NCI-H128 (cell line): ENCODE results near the gene KRTAP2-1.
"Not testable (repeated sequence)": the region's sequence is repeated elsewhere in the genome, so short reads cannot be mapped to it uniquely, and the experiment has no call there.

Experiments used
- DNase-seq: peaks from one replicate; lab custom pipeline; 2025; ENCODE audit not compliant: unreplicated experiment; lab: John Stamatoyannopoulos, UW

The KRTAP2-1 gene

DNA sequence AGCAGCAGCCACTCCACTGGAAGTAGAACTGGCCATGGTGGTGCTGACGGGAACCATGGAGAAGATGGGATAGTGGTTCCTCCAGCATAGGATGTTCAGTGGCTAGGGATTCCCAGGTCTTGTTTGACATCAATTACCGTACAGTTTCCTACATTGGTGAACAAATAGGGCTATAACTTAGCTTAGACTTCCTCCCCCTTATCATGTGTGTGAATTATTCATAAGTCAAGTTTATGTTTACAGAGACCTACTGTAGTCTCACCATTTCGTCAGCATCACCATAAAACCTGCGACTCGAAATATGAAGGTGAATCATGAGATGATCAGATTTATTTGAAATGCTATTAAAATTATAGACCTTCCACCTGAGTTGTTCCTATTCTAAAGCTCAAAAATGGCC, 11.6 kb upstream of the KRTAP2-1 start:
- DNase-seq: no peak

DNA sequence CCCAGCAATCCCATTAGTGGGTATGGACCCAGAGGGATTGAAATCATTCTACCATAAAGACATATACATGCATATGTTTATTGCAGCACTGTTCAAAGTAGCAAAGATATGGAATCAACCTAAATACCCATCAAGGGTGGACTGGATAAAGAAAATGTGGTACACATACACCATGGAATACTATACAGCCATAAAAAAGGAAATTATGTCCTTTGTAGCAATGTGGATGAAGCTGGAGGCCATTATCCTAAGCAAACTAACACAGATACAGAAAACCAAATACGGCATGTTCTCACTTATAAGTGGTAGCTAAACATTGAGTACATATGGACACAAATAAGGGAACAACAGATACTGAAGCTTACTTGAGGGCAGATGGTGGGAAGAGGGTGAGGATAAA, 10.4 kb upstream of the KRTAP2-1 start:
- no peak for DNase-seq

DNA sequence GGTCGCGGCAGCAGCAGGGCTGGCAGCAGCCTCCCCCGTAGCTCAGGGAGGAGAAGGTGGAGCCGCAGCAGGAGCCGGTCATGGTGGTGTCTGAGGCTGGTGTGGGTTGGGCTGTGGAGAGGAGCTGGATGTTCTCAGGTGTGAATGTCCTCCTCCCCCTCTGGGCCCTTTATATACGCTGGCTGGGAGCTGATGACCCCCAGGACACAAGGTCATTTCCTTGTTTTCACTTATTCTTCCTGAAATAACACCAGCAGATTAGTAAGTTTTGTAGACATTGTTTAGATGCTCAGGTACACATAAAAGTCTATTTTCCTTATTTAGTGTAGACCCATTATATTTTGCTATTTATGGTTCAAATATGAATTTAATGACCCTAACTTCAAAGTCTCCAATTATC, 8.0 kb upstream of the KRTAP2-1 start, which contains the start of gene KRTAP2-2:
Gene KRTAP2-2 (minus strand): TSS at position 101 of the 400 bp plus-strand sequence. CDS start 19 bp downstream, at position 82.
- not testable (repeated sequence) for DNase-seq

DNA sequence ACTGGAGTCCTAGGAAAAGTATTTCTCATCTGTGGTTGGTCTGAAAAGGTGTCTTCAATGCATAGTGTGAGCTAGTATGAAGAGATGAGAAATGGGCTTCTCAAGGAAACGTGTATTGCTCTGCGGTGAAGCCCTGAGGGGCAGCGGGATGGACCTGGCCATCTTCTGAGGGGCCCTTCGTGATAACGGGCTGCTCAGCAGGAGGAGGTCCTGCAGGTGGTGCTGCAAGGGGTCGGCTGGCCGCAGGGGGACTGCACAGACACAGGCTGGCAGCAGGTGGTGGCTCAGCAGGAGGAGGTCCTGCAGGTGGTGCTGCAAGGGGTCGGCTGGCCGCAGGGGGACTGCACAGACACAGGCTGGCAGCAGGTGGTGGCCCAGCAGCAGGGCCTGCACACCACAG, 7.4 kb upstream of the KRTAP2-1 start:
- not testable (repeated sequence) for DNase-seq

DNA sequence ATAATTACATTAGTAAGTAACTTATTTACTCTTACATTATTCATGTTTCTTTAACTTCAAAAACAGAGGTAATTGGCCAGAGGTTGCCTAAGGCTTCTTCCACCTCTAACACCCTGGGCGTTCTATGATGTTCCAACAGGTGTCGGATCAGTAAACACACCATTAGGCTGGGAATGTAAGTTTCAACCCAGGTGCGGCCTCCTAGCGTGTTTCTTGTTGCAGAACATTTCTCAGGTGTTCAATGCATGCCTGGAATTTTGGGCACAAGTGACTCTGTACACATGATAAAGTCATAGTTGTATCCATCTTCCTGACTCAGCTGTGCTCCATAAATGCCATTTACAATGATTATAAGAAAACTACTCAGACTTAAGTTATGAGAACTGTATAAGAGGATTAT, 6.9 kb upstream of the KRTAP2-1 start:
- DNase-seq: no peak

DNA sequence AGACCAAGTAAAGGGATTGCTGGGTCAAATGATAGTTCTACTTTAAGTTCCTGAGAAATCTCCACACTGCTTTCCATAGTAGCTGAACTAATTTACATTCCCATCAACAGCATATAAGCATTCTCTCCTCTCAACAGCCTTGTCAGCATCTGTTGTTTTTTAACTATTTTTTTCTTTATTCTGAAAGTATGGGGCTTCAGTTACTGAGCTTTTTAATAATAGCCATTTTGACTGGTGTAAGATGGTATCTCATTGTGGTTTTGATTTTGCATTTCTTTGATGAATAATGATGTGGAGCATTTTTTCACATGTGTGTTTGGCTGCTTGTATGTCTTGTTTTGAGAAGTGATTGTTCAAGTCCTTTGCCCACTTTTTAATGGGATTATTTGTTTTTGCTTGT, 5.5 kb upstream of the KRTAP2-1 start:
- DNase-seq: no peak

DNA sequence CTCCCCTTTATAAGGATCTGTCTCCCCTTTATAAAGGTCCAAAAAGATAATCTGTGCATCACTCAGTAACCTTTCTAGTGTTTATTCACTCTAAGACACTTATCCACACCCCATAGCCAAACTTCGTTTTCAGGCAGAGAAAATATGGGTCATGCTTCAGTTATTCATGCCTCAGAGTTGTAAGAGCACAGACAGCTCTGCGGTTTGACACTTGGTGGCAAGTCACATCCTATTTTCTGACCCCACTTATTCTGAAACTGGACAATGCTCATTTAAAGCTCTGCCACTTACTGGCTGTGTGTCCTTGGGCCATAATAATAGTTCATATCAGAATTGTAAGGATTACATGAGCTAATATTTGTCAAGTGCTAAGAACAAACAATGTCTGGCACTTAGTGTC, 2.0 kb upstream of the KRTAP2-1 start:
- DNase-seq: no peak

DNA sequence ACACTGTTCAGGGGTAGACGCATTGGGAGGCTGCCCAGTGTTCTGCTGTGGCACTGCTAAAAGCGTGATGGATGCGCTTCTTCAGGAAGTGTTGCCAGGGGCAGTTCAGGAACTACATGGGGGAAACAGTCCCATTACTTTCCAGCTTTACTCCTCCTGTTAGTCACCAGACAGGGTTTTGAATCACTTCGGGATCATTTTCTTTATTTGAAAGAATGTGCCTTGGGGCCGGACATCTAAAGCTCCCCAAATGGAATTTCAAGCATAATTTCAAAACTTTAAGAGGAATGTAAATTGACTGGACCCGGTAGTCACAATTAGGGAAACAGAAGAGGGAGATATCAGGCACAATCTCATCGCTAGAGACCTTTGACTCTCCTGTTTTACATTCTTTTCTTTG, 1.3 kb upstream of the KRTAP2-1 start:
- no peak for DNase-seq

DNA sequence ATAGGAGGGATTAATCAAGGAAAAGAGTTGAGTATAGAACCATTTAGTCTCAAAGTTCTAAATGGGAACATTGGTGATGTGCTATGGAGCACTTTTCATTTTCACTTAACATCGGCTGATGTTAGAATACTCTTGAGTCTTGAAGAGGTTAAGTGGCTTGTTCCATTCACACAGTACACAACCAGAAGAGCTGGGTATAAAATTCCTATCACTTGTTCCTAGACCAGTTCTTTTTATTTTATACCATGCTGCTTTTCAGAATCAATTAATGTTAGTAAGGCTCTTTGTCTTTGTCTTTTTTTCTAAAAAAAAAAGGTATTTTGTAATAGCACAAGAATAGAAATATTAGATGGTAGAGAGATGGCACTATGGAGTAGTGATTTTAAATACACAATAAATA, 4.2 kb downstream of the KRTAP2-1 start:
- no peak for DNase-seq

DNA sequence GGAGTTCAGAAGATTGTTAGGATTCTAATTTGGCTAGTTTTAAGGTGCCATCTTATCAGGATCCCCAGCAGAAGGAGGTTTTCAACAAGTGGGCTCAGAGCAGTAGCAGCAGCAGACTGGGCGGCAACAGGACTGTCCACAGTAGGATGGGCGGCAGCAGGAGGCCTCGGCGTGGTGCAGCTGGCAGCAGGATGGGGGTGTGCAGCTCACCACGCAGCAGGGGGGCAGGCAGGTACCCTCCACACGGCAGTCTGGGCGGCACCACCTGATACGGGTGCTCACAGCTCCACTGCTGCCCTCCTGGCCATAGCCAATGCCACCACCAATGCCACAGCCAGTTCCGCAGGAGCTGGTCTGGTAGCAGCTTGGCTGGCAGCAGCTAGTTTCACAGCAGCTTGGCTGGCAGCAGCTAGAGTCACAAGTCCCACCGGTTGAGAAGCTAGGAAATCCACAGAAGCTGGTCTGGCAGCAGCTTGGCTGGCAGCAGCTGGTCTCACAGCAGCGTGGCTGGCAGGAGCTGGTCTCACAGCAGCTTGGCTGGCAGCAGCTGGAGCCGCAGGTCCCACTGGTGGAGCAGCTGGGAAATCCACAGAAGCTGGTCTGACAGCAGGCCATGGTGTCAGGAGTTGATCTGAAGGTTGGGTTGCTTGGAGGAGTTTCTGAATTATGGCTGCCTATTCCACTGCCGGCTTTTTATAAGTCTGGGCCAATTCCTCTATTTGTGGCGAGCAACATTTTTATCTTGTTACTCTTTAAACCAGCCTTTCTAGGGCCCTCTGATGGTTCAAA, 6.1 kb downstream of the KRTAP2-1 start, which contains the start of gene KRTAP1-1:
Gene KRTAP1-1 (minus strand): TSS at position 668 of the 789 bp plus-strand sequence. CDS start 53 bp downstream, at position 615.
- DNase-seq: not testable (repeated sequence)

DNA sequence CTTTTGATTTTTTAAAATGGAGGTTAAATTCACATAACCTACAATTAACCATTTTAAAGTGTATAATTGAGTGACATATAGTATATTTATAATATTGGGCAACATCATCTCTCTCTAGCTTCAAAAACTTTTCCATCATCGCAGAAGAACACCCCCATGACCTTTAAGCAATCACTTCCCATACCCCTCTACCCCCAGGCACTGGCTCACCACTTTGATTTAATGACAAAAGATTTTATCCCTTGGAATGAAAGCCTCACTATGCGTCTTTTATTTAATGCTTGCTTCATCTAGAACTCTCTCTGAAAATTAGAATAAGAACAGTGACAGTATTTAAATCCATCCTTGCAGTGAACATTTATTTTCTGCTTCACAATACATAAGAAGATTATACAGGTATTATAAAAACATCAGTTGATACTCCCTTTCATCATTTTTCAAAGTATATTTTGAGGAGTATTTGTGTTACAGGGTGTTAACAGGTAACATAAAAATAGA, 9.2 kb downstream of the KRTAP2-1 start:
- DNase-seq: no peak

DNA sequence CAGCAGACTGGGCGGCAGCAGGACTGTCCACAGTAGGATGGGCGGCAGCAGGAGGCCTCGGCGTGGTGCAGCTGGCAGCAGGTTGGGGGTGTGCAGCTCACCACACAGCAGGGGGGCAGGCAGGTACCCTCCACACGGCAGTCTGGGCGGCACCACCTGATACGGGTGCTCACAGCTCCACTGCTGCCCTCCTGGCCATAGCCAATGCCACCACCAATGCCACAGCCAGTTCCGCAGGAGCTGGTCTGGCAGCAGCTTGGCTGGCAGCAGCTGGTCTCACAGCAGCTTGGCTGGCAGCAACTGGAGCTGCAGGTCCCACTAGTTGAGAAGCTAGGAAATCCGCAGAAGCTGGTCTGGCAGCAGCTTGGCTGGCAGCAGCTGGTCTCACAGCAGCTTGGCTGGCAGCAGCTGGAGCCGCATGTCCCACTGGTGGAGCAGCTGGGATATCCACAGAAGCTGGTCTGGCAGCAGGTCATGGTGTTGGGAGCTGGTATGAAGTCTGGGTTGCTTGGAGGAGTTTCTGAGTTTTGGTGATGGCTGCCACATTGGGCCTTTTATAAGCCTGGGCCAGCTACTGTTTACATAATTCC, 12.7 kb downstream of the KRTAP2-1 start, which contains the start of gene KRTAP1-3:
Gene KRTAP1-3 (minus strand): TSS at position 529 of the 590 bp plus-strand sequence. CDS start 53 bp downstream, at position 476.
- not testable (repeated sequence) for DNase-seq

DNA sequence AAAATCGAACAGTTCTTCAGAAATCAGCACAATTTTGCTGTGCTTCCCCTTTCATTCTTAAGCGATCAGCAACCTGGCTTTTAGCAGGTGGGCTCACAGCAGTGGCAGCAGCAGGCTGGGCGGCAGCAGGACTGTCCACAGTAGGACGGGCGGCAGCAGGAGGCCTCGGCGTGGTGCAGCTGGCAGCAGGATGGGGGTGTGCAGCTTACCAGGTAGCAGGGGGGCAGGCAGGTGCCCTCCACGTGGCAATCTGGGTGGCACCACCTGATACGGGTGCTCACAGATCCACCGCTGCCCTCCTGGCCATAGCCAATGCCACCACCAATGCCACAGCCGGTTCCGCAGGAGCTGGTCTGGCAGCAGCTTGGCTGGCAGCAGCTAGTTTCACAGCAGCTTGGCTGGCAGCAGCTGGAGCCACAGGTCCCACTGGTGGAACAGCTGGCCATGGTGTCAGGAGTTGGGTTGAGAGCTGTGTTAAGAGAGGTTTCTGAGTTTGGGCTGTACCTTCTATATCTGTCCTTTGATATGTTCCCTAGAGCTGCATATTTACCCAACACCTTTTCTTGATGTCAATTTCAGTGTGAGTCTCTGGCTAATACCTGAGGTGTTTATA, 17.4 kb downstream of the KRTAP2-1 start, which contains the start of gene KRTAP1-4:
Gene KRTAP1-4 (minus strand): TSS at position 563 of the 613 bp plus-strand sequence. CDS start 117 bp downstream, at position 446.
- DNase-seq: no peak

DNA sequence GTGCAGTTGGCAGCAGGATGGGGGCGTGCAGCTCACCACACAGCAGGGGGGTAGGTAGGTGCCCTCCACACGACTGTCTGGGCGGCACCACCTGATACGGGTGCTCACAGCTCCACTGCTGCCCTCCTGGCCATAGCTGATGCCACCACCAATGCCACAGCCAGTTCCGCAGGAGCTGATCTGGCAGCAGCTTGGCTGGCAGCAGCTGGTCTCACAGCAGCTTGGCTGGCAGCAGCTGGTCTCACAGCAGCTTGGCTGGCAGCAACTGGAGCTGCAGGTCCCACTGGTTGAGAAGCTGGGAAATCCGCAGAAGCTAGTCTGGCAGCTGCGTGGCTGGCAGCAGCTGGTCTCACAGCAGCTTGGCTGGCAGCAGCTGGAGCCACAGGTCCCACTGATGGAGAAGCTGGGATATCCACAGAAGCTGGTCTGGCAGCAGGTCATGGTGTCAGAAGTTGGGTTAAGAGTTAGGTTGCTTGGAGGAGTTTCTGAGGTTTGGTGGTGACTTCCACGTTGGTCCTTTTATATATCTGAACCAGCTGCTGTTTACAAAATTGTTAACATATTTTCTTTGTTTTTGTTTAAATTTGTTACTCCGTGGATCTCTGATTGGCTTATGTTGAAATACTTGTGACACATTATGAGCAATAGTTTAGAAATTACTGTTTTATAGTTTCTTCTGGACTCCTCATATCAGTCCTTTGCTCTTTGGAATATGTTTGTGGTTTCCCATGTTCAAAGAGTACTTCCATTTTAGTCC, 20.2 kb downstream of the KRTAP2-1 start, which contains the start of gene KRTAP1-5:
Gene KRTAP1-5 (minus strand): TSS at position 494 of the 757 bp plus-strand sequence. CDS start 53 bp downstream, at position 441.
- DNase-seq: no peak

DNA sequence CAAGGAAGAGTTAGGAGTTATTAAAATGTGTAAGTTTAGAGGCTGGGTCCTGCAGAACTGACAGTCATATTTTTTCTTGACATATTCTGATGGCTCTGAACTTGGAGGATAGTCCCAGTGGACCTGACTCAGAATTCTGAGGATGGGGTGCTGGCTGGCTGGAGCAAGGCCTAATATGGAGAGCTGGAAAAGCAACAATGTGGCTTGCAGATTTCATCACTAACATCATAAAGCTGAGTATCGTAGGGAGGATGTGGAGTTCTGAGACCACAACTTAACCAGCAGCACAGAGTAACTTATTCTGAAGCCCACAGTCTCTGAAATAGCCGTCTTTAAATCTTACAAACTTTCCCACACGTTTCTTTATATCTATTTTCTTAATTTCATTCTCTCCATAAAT, 22.4 kb downstream of the KRTAP2-1 start:
- no peak for DNase-seq

DNA sequence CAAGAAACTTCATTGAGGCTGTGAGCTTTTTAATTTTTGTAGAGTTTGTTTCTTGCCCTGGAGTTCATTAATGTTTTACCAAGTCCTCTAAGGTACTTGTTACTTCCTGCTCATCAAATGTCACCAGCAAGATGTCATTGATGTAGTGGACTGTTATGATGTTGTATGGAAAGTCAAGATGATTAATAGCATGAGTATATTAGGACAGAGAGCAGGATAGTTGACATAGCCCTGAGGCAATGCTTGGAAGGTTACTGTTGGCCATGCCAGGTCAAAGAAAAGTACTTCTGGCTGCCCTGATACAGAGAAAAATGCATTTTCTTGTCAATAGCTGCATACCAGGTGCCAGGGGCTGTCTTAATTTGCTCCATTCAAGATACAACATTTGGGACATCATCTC, 26.8 kb downstream of the KRTAP2-1 start:
- no peak for DNase-seq

DNA sequence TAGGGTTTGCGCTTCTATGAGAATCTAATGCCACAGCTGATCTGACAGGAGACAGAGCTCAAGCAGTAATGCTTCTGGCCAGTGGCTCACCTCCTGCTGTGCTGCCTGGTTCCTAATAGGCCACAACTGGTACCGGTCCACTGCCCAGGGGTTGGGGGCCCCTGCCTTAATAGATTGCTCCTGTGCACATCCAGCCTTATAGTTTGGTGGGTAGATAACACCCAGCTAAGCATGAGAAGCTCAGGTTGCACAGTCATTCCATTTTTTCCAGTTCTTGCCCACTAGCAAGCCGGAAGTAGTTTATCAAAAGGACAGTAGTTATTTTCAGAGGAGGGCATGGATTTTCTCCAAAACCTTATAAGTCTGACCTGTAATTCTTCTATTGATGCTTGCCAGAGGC, 27.7 kb downstream of the KRTAP2-1 start:
- no peak for DNase-seq

DNA sequence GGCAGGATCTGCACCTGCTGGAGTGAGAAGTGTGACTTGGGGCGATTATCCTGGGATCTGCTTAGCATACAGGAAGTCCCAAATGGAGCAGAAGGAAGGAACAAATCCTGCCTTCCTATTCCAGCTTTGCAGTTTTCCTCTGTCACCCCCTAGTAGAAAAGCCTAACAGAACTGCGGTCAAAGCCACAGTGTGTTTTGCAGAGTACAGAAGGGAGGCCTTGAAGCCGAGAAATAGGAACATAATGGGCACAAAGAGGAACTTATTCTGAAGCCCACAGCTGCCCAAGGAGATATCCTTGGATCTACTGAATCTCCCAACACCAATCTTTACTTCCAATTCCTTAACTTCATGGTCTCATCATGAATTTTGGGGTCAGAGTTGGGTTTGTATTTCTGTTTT, 28.6 kb downstream of the KRTAP2-1 start:
- no peak for DNase-seq

DNA sequence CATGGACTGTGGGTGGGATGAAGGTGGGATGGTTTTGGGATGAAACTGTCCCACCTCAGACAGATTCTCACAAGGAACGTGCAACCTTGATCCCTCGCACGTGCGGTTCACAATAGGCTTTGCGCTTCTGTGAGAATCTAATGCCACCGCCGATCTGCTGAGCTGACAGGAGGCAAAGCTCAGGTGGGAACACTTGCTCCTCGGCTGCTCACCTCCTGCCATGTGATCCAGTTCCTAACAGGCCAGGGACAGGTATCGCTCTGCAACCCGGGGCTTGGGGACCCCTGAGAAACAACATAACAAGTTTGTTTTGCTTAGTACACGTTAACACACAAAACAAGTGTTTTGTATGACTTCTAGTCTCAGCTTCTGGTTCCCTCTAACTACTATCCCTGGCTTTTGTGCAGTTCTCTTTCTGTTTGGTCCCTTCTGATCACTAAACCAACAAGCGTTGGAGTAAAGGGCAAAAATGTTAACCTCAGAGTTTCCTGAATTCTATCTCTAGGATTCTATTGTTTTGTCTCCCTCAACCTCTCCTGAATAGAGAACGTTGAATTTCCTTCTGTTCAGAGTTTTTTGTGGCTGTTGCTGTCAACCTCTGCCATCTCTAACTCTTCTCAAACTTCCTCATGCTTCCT, 30.4 kb downstream of the KRTAP2-1 start:
- DNase-seq: no peak

DNA sequence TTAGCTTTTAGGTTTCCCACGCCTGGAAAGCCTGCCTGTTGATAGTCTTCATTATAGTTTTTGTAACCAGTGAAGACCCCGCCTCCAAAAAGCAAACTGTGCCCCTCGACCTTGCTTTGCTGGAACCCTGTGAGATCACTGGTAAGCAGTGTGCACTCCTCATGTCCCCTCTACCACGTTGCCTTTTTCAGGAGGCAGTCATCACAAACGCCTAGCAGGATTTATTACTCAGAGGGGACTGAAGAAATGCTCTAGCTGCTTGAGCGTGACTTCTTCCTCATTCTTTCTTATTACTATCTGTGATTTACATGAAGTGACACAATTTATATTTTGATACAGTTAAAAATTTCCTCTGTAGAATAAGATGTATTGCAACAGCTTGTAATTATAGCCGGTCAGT, 31.7 kb downstream of the KRTAP2-1 start:
- DNase-seq: no peak
